NCI-H82 treated with DMSO at 0.1 percent for 48 hours (cell line): ENCODE data around the gene VSTM2B.

Experiments used
- DNase-seq: peaks from one replicate; lab custom pipeline; 2025; ENCODE audit not compliant: unreplicated experiment; lab: John Stamatoyannopoulos, UW

VSTM2B gene

DNA sequence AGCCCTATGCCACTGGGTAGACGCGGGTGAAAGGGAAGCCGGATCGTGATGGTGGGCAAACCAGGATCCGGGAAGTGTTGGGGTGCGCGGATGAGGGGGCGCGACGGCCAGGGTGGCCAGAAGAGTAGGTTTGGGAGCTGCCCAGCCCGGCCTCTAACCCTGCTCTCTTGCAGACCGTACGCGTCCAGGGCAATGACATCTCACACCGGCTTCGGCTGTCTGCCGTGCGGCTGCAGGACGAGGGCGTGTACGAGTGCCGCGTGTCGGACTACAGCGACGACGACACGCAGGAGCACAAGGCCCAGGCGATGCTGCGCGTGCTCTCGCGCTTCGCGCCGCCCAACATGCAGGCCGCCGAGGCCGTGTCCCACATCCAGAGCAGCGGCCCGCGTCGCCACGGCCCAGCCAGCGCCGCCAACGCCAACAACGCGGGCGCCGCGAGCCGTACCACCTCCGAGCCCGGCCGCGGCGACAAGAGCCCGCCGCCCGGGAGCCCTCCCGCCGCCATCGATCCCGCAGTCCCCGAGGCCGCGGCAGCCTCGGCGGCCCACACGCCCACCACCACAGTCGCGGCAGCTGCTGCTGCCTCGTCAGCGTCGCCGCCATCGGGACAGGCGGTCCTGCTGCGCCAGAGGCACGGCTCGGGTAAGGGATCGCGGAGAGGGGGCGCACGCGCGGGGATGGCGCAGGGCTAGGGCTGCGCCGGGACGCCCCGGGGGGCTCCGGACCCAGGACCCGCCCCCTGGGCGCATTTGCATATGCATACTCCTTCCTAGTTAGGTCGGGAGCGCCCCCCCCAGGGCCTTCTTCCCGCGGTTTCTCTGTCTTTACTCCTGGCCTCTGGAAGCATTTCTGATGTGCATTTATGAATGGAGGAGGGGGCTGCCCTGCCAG, 4.1 kb downstream of the VSTM2B start:
- no peak for DNase-seq

- no peak for DNase-seq
Observed at GRCh38 chr19:29530540-29531457, 5.0 kb downstream of the VSTM2B start.

DNA sequence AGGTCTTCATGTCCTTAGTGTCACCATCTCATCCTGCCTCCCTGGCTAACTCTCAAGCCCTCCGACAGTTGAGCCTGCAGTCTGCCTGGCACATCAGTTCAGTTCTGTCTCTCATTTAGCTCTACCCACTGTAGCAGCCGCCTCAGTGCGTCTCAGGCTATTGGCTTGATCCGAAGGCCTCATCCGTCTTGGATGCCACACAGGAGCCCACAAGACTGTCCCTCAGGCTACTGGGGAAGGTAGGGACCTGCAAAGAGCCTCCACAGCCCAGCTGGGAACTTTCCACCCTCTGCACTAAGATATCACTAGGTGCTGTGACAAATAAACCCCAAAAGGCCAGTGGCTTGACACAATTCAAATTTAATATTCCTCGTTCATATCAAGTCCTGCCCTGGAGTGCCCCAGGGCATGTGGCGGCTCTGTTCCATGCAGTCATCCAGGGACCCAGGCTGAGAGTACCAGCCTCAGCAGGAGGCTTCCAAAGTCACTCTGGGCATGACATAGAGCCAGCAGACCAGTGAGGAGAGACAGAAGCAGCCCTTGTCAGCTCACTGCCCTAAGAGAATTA, 5.7 kb downstream of the VSTM2B start:
- no peak for DNase-seq

- DNase-seq, result no peak
Observed at GRCh38 chr19:29532097-29532496, 6.3 kb downstream of the VSTM2B start.

- DNase-seq, result no peak
Observed at GRCh38 chr19:29532956-29533355, 7.2 kb downstream of the VSTM2B start.

GRCh38 chr19:29533578-29534544, 8.1 kb downstream of the VSTM2B start:
- no peak for DNase-seq

DNA sequence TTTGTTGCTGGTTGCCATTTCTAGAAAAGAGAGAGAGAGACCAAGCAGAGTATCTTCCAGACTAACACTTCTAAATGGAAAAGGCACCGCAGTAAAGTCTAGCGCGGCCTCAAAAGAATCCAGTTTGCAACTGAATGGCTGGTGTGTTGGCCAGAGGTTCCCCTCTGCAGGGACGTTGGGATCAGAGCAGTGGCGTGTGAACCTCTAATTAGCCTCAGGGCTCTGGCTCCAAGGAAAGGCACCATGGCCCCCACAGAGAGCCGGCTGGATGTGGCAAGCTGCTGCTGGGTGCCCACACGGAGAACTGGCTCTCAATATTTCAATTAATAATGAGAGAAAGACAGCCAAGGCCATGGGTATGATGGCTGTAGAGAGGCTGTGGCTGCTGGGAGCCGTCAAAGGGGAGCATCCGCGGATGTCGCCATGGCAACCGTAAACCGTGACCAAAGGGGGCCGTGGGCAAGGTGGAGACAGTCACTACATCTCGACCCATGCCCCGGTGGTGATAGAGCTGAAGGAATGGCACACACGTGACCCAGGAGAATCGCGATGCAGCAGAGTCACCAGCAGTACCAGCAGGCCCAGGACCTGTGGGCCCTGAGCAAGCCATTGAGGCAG, 9.5 kb downstream of the VSTM2B start:
- DNase-seq, result no peak

- no peak for DNase-seq
Observed at GRCh38 chr19:29535984-29536508, 10.3 kb downstream of the VSTM2B start.

DNA sequence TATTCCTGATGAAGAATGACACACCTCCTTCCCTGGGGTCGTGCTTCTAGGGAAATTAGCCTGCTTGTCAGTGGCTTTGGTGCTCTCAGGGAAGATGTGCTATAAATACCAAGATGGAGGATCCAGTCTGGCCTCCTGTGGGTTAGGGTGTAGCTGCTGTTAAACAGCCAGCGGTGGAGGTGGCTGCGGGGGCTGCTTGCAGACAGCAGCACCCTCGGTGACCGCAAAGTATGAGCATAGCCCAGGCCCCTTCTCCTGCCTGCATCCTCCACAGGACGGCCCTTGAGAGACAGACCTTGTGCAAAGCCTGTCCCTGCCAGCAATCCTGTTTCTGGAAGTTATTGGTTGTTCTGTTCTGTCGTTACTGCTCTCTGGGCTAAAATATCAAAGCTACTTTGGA, 11.4 kb downstream of the VSTM2B start:
- no peak for DNase-seq

DNA sequence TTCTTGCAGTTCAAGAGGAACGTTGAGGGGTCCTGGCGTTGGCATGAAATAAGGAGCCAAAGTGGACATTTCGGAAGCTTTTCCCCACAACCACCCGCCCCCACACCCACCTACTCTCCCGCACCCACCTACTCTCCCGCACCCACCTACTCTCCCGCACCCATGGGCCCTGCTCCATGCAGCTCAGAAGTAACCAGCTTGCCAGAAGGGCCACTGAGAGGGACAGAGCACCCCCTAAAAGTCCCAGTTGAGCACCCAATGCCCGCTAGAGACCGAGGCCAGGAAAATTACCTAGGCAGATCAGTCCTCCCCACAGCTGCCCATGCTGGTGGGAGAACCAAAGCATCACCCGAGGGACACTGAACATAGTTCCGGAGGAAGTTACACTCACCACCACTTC, 11.8 kb downstream of the VSTM2B start:
- no peak for DNase-seq

DNA sequence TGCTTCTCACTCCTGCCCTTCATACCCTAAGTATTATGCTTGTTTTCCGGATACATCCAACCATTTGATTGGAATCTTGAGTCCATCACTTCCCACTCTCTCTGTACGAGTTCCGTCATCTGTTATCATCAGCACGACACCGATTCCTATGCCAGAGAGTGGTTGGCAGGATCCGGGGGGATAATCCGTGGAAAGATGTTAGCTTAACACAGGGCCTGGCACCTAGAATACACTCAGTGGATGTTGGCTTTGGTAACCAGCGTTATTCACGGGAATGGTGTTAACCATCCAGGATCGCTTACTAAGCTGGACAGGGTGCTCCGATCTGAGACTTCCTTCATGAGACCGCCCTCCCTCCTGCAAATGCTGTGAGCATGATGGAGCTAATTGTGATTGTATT, 12.4 kb downstream of the VSTM2B start:
- DNase-seq, result no peak

DNA sequence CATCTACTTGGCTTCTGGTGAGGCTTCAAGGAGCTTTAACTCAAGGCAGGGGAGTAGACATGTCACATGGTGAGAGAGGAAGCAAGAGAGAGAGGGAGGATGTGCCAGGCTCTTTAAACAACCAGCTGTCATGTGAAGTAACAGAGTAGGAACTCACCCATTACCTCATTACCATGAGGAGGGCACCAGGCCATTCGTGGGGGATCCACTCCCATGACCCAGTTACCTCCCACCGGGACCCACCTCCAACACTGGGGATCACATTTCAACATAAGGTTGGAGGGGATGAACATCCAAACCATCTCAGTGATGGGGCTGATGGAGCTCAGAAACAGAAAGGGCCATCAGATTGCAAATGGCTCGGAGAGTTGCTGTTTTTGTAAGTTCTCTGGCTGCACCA, 12.9 kb downstream of the VSTM2B start:
- no peak for DNase-seq

- no peak for DNase-seq
Observed at GRCh38 chr19:29539131-29539530, 13.3 kb downstream of the VSTM2B start.

DNA sequence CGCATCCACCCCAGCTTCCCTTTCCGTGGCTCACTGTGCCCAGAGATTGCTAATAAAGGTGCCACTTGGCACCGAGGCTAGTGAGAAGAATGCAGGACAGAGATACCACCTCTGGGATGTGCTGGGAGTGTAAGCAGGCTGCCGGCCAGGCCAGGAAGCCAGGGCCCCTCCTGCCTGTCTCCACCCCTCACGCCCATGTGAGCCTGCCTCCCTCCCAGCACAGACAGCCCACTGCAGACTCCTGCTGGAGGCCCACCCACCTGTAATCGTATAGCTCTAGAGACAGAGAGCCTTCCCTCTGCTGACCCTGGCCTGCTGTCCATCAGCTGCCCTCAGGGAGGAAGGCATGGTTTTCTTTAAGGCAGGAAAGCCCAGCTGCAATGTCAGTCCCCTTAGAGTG, 13.9 kb downstream of the VSTM2B start:
- no peak for DNase-seq

GRCh38 chr19:29540114-29540513, 14.3 kb downstream of the VSTM2B start:
- DNase-seq, result no peak

DNA sequence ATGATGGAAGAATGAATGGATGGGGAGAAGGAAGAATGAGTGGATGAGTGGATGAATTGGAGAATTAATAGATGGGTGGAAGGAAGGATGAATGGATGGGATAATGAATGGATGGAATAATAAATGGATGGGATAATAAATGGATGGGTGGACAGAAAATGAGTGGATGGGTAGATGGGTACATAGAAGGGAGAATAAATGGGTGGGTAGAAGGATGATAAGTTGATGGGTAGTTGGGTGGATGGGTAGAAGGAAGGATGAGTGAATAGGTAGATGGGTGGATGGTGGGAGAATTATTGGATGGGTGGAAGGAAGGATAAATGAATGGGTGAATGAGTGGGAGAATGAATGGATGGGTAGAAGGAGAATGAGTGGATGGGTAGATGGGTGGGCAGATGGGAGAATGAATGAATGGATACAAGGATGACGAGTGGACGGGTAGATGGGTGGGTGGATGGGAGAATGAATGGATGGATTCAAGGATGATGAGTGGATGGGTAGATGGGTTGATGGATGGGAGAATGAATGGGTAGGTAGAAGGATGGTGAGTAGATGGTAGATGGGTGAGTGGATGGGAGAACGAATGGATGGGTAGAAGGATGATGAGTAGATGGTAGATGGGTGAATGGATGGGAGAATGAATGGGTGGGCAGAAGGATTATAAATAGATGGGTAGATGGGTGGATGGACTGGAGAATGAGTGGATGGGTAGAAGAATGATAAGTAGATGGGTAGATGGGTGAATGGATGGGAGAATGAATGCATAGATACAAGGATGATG, 15.9 kb downstream of the VSTM2B start:
- no peak for DNase-seq

- DNase-seq, result no peak
Observed at GRCh38 chr19:29542327-29542726, 16.5 kb downstream of the VSTM2B start.

DNA sequence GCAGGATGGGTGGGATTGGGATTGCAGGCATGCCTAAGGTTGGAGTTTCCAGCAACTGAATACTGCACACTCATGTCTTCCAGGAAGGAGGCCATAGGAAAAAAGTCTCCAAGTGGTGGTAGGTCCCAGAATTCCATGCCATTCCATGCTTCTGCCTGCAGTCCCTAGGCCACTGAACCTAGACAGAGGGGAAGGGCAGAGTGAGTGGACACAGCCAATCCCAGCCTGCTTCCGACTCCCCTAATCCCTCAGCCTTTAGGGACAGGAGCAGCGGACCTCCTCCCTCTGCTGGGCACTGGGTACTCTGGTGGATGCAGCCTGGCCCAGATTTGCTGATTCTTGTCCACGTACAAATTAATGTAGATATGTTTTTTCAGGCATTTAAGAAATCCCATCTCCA, 17.0 kb downstream of the VSTM2B start:
- DNase-seq, result no peak

- DNase-seq, result no peak
Observed at GRCh38 chr19:29543381-29543780, 17.6 kb downstream of the VSTM2B start.
